IMR-90 (cell line): ENCODE data around the gene EEPD1. TPM values are rescaled to one million over a fixed set of nuclear protein-coding genes. Genes with fewer than 3 reads are reported as not detected.
A peak's percentile ranks its signal among the peaks of the same experiment; 100 is the strongest.

Source experiments
- ATAC-seq: fragments of 200-7000 bp; cut with Tn5 transposase; 2 replicates; pipeline ENCODE4 v1.9.1; 2020; ENCODE audit warnings: low read depth, mild to moderate bottlenecking, moderate library complexity
- BruUV-seq: library from RNA; stranded (reverse); fragments of 400-500 nt; replicated peaks from 2 replicates; lab custom pipeline; 2021; lab: Mats Ljungman, UMichigan
- CTCF ChIA-PET: fragments of 300-600 bp; formaldehyde crosslinking; extraction: SDS; loops from one replicate; lab custom pipeline; 2021; ENCODE audit warnings: antibody characterized with exemption; lab: Yijun Ruan, JAX
- POLR2A ChIA-PET: fragments of 300-600 bp; sonication (Branson Sonifier 250); formaldehyde crosslinking; loops from one replicate; lab custom pipeline; 2022; ENCODE audit warnings: antibody characterized with exemption; ENCODE audit not compliant: unreplicated experiment; lab: Charles Lee
- DNase-seq: peaks from one replicate; pipeline ENCODE4 v3.0.0; 2013
- H2AFZ ChIP-seq: replicated peaks from 2 replicates; pipeline ENCODE3; 2013; ENCODE audit warnings: low read length, mild to moderate bottlenecking; ENCODE audit not compliant: poor library complexity
- H2AK5ac ChIP-seq: 2 replicates; pipeline ENCODE4 v1.6.1; 2013; ENCODE audit warnings: low read depth, low read length, inconsistent platforms
- H2AK9ac ChIP-seq: replicated peaks from 2 replicates; pipeline ENCODE3; 2013; ENCODE audit warnings: mild to moderate bottlenecking, low read depth, low read length, moderate library complexity; ENCODE audit not compliant: poor library complexity
- H2BK120ac ChIP-seq: 2 replicates; pipeline ENCODE4 v1.6.1; 2013; ENCODE audit warnings: low read depth, low read length, inconsistent platforms
- H2BK15ac ChIP-seq: 3 replicates; pipeline ENCODE4 v1.6.1; 2013; ENCODE audit warnings: low read depth, low read length, inconsistent platforms
- H2BK20ac ChIP-seq: 2 replicates; pipeline ENCODE4 v1.6.1; 2013; ENCODE audit warnings: low read depth, mild to moderate bottlenecking, inconsistent platforms, low read length, moderate library complexity
- H2BK5ac ChIP-seq: 2 replicates; pipeline ENCODE4 v1.6.1; 2013; ENCODE audit warnings: mild to moderate bottlenecking, low read depth, low read length, inconsistent platforms; ENCODE audit not compliant: poor library complexity, severe bottlenecking
- H3K14ac ChIP-seq: replicated peaks from 2 replicates; pipeline ENCODE4 v1.6.1; 2013; ENCODE audit warnings: low read depth, low read length, inconsistent platforms
- H3K18ac ChIP-seq: 2 replicates; pipeline ENCODE4 v1.6.1; 2013; ENCODE audit warnings: low read depth, low read length, control low read depth
- H3K23ac ChIP-seq: 2 replicates; pipeline ENCODE4 v1.6.1; 2013; ENCODE audit warnings: low read depth, low read length, inconsistent platforms
- H3K27ac ChIP-seq: 2 replicates; pipeline ENCODE4 v1.5.1; 2013; ENCODE audit warnings: mild to moderate bottlenecking, control low read depth, low read length; ENCODE audit not compliant: insufficient read depth
- H3K27me3 ChIP-seq: 2 replicates; pipeline ENCODE4 v1.6.1; 2013; ENCODE audit warnings: low read length; ENCODE audit not compliant: control insufficient read depth, insufficient read depth
- H3K36me3 ChIP-seq: 2 replicates; pipeline ENCODE4 v1.6.1; 2013; ENCODE audit warnings: low read length, mixed read lengths; ENCODE audit not compliant: control insufficient read depth, insufficient read depth
- H3K4ac ChIP-seq: 2 replicates; pipeline ENCODE4 v1.6.1; 2013; ENCODE audit warnings: low read depth, low read length, inconsistent platforms
- H3K4me1 ChIP-seq: 2 replicates; pipeline ENCODE4 v1.6.1; 2013; ENCODE audit warnings: low read length, mixed read lengths; ENCODE audit not compliant: control insufficient read depth, insufficient read depth
- H3K4me2 ChIP-seq: 2 replicates; pipeline ENCODE4 v1.6.1; 2013; ENCODE audit warnings: low read depth, mild to moderate bottlenecking, control low read depth, low read length, moderate library complexity
- H3K4me3 ChIP-seq: 2 replicates; pipeline ENCODE4 v1.5.1; 2013; ENCODE audit warnings: low read depth, mild to moderate bottlenecking, control low read depth, low read length, moderate library complexity; ENCODE audit not compliant: insufficient read depth
- H3K56ac ChIP-seq: 2 replicates; pipeline ENCODE4 v1.6.1; 2013; ENCODE audit warnings: low read length, inconsistent platforms; ENCODE audit not compliant: insufficient read depth; ENCODE audit errors: extremely low read depth
- H3K79me1 ChIP-seq, 2 experiments: 2 replicates each; pipeline ENCODE4 v1.6.1; 2013; ENCODE audit warnings: low read length in 2 of 2, inconsistent platforms in 1 of 2, low read depth in 1 of 2
- H3K9ac ChIP-seq: 2 replicates; pipeline ENCODE4 v1.6.1; 2013; ENCODE audit warnings: low read depth, low read length, control low read depth
- H3K9me1 ChIP-seq: 2 replicates; pipeline ENCODE4 v1.6.1; 2013; ENCODE audit warnings: low read length, inconsistent platforms; ENCODE audit not compliant: insufficient read depth
- H3K9me3 ChIP-seq: 2 replicates; pipeline ENCODE4 v1.6.1; 2013; ENCODE audit warnings: low read length; ENCODE audit not compliant: control insufficient read depth, insufficient read depth
- H4K20me1 ChIP-seq: 2 replicates; pipeline ENCODE4 v1.6.1; 2013; ENCODE audit warnings: low read length, inconsistent platforms; ENCODE audit not compliant: insufficient read depth
- H4K5ac ChIP-seq: 2 replicates; pipeline ENCODE4 v1.6.1; 2013; ENCODE audit warnings: mild to moderate bottlenecking, low read depth, low read length, control low read depth
- H4K8ac ChIP-seq, 2 experiments: 2 replicates each; pipeline ENCODE4 v1.6.1; 2013; ENCODE audit warnings: low read depth in 2 of 2, low read length in 2 of 2, control low read depth in 1 of 2, inconsistent platforms in 1 of 2
- H4K91ac ChIP-seq: 2 replicates; pipeline ENCODE4 v1.6.1; 2013; ENCODE audit warnings: low read depth, low read length, inconsistent platforms; ENCODE audit not compliant: insufficient read depth
- BHLHE40 ChIP-seq: fragments of 150-350 bp; IDR thresholded peaks from 2 replicates; pipeline ENCODE4 v1.6.1; 2016; ENCODE audit warnings: mild to moderate bottlenecking, low read depth, low read length
- MXI1 ChIP-seq: IDR thresholded peaks from 2 replicates; pipeline ENCODE4 v1.6.1; 2012; ENCODE audit warnings: low read depth, mild to moderate bottlenecking, low read length, moderate library complexity, borderline replicate concordance
- POLR2A ChIP-seq: IDR thresholded peaks from 2 replicates; pipeline ENCODE4 v1.6.1; 2012; ENCODE audit warnings: mild to moderate bottlenecking, low read depth, low read length
- RAD21 ChIP-seq: IDR thresholded peaks from 2 replicates; pipeline ENCODE4 v1.6.1; 2012; ENCODE audit warnings: low read length, improper control_type of control experiment
- WGBS, 2 experiments: methylation state at CpG; one replicate each; pipeline versions ENCODE4 v1.1.5 to v1.1.7; 2013; ENCODE audit warnings: missing lambda C conversion rate in 2 of 2; ENCODE audit not compliant: insufficient read length in 1 of 2; ENCODE audit errors: extremely low coverage in 2 of 2; 5-methylcytosine and 5-hydroxymethylcytosine counted together
- dilution Hi-C: fragments of 300-500 bp; cut with HindIII; formaldehyde crosslinking; loops from one replicate; pipeline ENCODE4 v1.14.3; 2018; ENCODE audit warnings: low sequenced_read_pairs; ENCODE audit not compliant: unreplicated experiment
- in situ Hi-C: fragments of 300-500 bp; cut with MboI; formaldehyde crosslinking; loops from 3 replicates; pipeline ENCODE4 v1.14.3; 2019; ENCODE audit warnings: low sequenced_read_pairs, inconsistent platforms, mixed read lengths
- intact Hi-C: fragments of 100-400 bp; cut with micrococcal nuclease; formaldehyde crosslinking; loops from 2 replicates; pipeline ENCODE4 v1.10.0; 2022
- polyA plus RNA-seq, 3 experiments: library from polyadenylated mRNA; depleted of rRNA; stranded (reverse); fragments of >200 nt; gene quantifications; 2 replicates each; pipeline ENCODE4 v1.2.3, GENCODE V29; 2012; ENCODE audit warnings: low replicate concordance in 1 of 3
- total RNA-seq: library from RNA; depleted of rRNA; stranded (reverse); fragments of >200 nt; gene quantifications from 2 replicates; pipeline ENCODE4 v1.2.3, GENCODE V29; 2012
- TF ChIP-seq, protein P1 (sequence below): conservative IDR thresholded peaks from 2 replicates; pipeline ENCODE4 v1.5.1; 2012; ENCODE audit warnings: mild to moderate bottlenecking, low read depth, low read length, improper control_type of control experiment
- TF ChIP-seq, protein P2 (sequence below): fragments of 150-350 bp; IDR thresholded peaks from 2 replicates; pipeline ENCODE4 v1.6.1; 2016; ENCODE audit warnings: low read depth, mild to moderate bottlenecking, low read length, moderate library complexity, borderline replicate concordance

The EEPD1 gene
- total and polyA plus RNA-seq, 2 of the 4 experiments (the other 2 are of a cell fraction) = 7.3 to 15.2 TPM

DNA sequence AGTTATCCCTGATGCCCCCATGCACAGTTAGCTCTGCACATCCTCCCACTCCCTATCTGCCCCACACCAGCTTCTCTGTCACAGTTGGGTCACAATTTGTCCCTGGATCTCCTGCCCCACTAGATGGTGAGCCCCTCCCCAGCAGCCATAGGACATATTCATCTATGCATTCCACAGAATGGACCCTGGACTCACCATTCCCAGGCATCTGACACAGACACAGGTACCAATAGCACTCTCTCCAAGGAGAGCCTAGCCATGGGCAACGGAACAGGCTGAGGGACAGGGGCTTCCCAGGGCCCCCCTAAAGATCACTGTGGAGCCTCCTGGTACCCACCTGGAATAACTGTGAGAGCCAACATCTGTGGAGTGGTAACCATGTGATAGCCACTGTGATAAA, 34.7 kb upstream of the EEPD1 start:
- Histone ChIP-seq H3K79me1 (0 out of 4 replicates have a peak, but pooled peaks cover 0 to 5% of the 10 kb centered on the region in 2 experiments), H2AK5ac (peak overlapping the region; percentile 54), H2BK20ac (peak overlapping the region; percentile 57), H3K18ac (no peak overlapping the region; the same call in 1 of the 2 replicates), H3K27me3 (no peaks in the 10 kb centered on the region), H3K56ac (no peak overlapping the region), H3K4me3 (no peak overlapping the region), H4K91ac (0 out of 2 replicates have a peak overlapping the region, but pooled peaks have one; percentile 33), H4K8ac (no peak overlapping the region), H3K9ac (no peak overlapping the region), H4K5ac (no peak overlapping the region), H2BK15ac (0 out of 3 replicates have a peak overlapping the region, but pooled peaks have one; percentile 8), H3K4ac (peak overlapping the region; percentile 42), H3K4me1 (peaks cover 23% of the 10 kb centered on the region), H3K4me2 (no peak overlapping the region), H2AK9ac (peak overlapping the region; percentile 23), H3K9me1 (peaks cover 24% of the 10 kb centered on the region), H3K27ac (no peak overlapping the region), H4K20me1 (peaks cover 2% of the 10 kb centered on the region; the same call in 1 of the 2 replicates), H3K9me3 (no peaks in the 10 kb centered on the region), H2BK5ac (no peak overlapping the region), H3K23ac (no peak overlapping the region), H3K14ac (0 out of 2 replicates have a peak overlapping the region, but pooled peaks have one; percentile 42), H2AFZ (no peak overlapping the region), H3K36me3 (no peaks in the 10 kb centered on the region), H2BK120ac (peak overlapping the region; percentile 57)
- DNase-seq (no peak), ATAC-seq (no peak)
- dilution Hi-C loops (no loop called here), in situ Hi-C loops (no loop called here), intact Hi-C loops (loop anchor here (5.0 kb wide), 1 partner anchor 71 kb away; no protein-coding TSS in a partner anchor)
- no CpG with 5 or more reads among the region's 1 CpG for WGBS, 2 experiments
- TF ChIP-seq, protein P1, sequence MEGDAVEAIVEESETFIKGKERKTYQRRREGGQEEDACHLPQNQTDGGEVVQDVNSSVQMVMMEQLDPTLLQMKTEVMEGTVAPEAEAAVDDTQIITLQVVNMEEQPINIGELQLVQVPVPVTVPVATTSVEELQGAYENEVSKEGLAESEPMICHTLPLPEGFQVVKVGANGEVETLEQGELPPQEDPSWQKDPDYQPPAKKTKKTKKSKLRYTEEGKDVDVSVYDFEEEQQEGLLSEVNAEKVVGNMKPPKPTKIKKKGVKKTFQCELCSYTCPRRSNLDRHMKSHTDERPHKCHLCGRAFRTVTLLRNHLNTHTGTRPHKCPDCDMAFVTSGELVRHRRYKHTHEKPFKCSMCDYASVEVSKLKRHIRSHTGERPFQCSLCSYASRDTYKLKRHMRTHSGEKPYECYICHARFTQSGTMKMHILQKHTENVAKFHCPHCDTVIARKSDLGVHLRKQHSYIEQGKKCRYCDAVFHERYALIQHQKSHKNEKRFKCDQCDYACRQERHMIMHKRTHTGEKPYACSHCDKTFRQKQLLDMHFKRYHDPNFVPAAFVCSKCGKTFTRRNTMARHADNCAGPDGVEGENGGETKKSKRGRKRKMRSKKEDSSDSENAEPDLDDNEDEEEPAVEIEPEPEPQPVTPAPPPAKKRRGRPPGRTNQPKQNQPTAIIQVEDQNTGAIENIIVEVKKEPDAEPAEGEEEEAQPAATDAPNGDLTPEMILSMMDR = no peak
- TF ChIP-seq POLR2A = no peak
- TF ChIP-seq, protein P2, sequence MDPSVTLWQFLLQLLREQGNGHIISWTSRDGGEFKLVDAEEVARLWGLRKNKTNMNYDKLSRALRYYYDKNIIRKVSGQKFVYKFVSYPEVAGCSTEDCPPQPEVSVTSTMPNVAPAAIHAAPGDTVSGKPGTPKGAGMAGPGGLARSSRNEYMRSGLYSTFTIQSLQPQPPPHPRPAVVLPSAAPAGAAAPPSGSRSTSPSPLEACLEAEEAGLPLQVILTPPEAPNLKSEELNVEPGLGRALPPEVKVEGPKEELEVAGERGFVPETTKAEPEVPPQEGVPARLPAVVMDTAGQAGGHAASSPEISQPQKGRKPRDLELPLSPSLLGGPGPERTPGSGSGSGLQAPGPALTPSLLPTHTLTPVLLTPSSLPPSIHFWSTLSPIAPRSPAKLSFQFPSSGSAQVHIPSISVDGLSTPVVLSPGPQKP = no peak
- no peak for TF ChIP-seq RAD21
- TF ChIP-seq BHLHE40 = no peak
- no peak for TF ChIP-seq MXI1
- ChIA-PET CTCF (no interaction called here), POLR2A (no interaction called here)
- no TSS peak for BruUV-seq
